HuH-7 (cell line): ENCODE results near the gene CLSTN2.

ENCODE experiments used
- DNase-seq: peaks from one replicate; pipeline ENCODE4 v3.0.0; 2011; ENCODE audit warnings: low spot score

The CLSTN2 gene

DNA sequence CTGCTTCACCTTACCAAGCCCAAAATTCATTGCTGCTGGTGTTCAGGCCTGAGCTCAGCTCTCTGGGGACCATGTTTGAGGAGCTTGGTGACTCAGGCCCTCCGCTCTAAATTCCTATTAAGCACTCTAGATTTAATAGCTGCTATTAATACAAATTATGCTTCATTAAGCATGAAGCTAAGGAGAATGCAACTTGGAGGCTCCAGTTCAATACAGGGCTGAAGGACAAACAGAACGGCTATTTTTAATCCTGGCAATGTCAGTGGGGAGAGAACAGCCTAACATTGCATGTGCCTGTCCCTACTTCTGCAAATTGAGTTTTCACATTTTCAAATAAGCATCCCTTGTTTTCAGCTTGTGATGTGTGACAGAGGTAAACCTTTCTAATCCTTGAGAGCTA lies 662.8 kb downstream of the CLSTN2 start:
- DNase-seq, result no peak

DNA sequence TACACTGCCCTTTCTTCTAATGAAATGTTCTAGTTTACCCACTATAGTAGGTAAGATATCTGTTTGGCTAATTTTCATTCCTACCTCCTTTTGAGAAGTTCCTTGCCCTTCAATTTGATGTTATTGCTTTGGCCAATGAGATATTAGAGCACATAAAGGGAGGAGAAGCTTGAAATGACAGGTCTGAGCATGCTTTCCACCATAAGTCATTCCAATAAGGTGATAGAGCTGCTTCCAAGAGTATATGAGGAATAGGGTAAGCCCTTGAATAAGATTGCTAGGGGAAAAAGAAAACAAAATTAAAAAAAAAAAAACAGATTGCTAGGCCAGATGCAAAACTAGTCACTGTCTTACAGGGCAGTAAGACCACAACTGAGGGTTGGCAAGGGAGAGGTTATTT lies 664.0 kb downstream of the CLSTN2 start:
- no peak for DNase-seq

GRCh38 chr3:140599496-140599895 lies 664.5 kb downstream of the CLSTN2 start:
- no peak for DNase-seq

DNA sequence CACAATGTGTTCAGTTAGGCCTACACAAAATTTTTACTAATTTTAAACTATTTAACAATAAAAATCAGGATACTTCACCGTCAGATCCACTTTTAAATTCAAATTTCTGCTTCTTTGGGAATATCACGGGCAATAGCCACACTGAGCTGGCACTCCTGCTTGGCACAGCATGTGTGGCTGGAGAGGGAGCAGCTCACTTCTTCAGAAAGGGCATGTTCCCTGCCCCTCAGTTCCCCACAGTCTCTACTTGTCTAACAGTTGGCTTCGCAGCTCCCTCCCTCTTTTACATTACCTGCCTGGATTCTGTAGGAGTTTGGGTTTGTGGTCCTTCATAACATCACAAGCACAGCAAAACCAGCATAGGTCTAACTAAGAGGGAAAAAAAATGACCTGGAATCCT lies 666.9 kb downstream of the CLSTN2 start:
- DNase-seq, result no peak

GRCh38 chr3:140602781-140603180 lies 667.8 kb downstream of the CLSTN2 start:
- no peak for DNase-seq

DNA sequence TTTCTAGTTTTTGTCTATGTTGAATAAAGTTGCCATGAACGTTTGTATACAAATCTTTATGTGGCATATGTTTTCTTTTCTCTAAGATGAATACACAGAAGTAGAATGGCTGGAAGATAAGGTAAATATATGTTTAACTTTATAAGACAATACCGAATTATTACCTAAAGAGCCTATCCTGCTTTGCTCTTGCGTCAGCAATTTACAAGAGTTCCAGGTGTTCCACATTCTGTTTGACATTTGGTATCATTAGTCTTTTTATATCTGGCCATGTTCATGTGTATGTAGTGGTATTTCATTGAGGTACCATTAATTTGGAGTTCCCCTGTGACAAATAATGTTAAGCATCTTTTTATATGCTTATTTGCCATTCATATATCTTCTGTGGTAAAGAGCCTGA lies 668.8 kb downstream of the CLSTN2 start:
- no peak for DNase-seq

- DNase-seq, result no peak
Measured at GRCh38 chr3:140610544-140610943, 675.6 kb downstream of the CLSTN2 start.

GRCh38 chr3:140614001-140614400 lies 679.0 kb downstream of the CLSTN2 start:
- no peak for DNase-seq

DNA sequence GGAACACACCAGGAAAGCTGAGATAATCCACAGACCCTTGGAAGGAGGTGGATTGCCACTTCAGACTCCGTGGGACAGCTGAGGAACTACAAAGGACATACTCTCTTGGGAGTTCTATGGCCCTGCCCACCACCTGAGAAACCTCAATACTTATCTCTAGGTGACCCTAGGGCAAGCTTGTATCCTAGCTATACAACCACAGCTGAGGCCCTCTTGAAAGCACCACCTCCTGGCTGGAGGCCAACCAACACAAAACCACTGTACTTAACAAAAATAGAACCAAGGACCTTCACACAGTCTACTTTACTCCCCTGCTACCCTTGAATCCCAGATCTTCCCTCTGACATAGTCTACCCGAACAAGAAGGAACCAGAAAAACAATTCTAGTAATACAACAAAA lies 682.1 kb downstream of the CLSTN2 start:
- DNase-seq, result no peak

DNA sequence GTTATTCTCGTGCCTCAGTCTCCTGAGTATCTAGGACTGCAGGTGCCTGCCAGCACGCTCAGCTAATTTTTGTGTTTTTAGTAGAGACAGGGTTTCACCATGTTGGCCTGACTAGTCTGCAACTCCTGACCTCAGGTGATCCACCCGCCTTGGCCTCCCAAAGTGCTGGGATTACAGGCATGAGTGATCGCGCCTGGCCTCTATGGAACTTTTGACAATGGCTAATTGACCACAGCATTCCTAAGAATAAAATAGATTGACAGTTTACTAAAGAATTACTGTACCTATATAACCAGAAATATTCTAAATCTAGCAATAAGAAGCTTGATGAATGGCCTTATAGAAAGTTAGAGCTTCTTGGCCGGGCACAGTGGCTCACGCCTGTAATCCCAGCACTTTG lies 691.9 kb downstream of the CLSTN2 start:
- DNase-seq, result no peak
